Common myeloid progenitor, CD34-positive (primary cell): ENCODE measurements around the gene FOS.

ENCODE experiments used
- CTCF ChIA-PET: fragments of 350-600 bp; sonication (Branson Sonifier 250); formaldehyde crosslinking; loops from one replicate; lab custom pipeline; 2021; ENCODE audit warnings: antibody characterized with exemption; lab: Charles Lee
- POLR2A ChIA-PET: fragments of 350-600 bp; sonication (Branson Sonifier 250); formaldehyde crosslinking; loops from one replicate; lab custom pipeline; 2021; ENCODE audit warnings: antibody characterized with exemption; lab: Charles Lee
- DNase-seq, 3 donors: peaks; one replicate each; pipeline versions ENCODE4 v3.0.0 to v3.0.0-alpha.2; 2013
- H3K27ac ChIP-seq, 2 experiments: 1 replicate in 1 of 2; 2 replicates in 1 of 2; pipeline ENCODE4 v1.7.0; 2013; ENCODE audit warnings: inconsistent platforms in 2 of 2, low read length in 2 of 2, mild to moderate bottlenecking in 2 of 2, low read depth in 1 of 2, moderate library complexity in 1 of 2; ENCODE audit not compliant: severe bottlenecking in 2 of 2, insufficient read depth in 1 of 2, poor library complexity in 1 of 2
- H3K27me3 ChIP-seq, 5 experiments: replicated peaks in 2 of 5; 1 replicate in 3 of 5; 2 replicates in 2 of 5; pipeline versions ENCODE4 v1.6.1 to v1.7.0; 2013; ENCODE audit warnings: low read length in 4 of 5, mild to moderate bottlenecking in 2 of 5, moderate library complexity in 2 of 5, inconsistent platforms in 1 of 5; ENCODE audit not compliant: insufficient read depth in 5 of 5, control insufficient read depth in 4 of 5
- H3K36me3 ChIP-seq, 4 experiments: 1 replicate in 2 of 4; 2 replicates in 2 of 4; pipeline versions ENCODE4 v1.6.1 to v1.7.0; 2013; ENCODE audit warnings: low read length in 3 of 4, control low read depth in 1 of 4, mild to moderate bottlenecking in 1 of 4; ENCODE audit not compliant: control insufficient read depth in 4 of 4, insufficient read depth in 4 of 4
- H3K4me1 ChIP-seq, 4 experiments: 1 replicate in 3 of 4; 2 replicates in 1 of 4; pipeline versions ENCODE4 v1.6.1 to v1.7.1; 2013; ENCODE audit warnings: low read length in 3 of 4, mild to moderate bottlenecking in 3 of 4, control low read depth in 1 of 4, inconsistent platforms in 1 of 4, moderate library complexity in 1 of 4; ENCODE audit not compliant: control insufficient read depth in 4 of 4, insufficient read depth in 4 of 4; ENCODE audit errors: control extremely low read depth in 1 of 4
- H3K4me3 ChIP-seq, 7 experiments: 1 replicate in 4 of 7; 2 replicates in 3 of 7; pipeline versions ENCODE4 v1.5.1 to v1.7.0; 2013; ENCODE audit warnings: mild to moderate bottlenecking in 7 of 7, low read length in 6 of 7, moderate library complexity in 6 of 7, inconsistent platforms in 2 of 7, low read depth in 2 of 7, control low read depth in 1 of 7; ENCODE audit not compliant: insufficient read depth in 4 of 7, control insufficient read depth in 1 of 7; ENCODE audit errors: extremely low read depth in 1 of 7
- H3K9me3 ChIP-seq, 5 experiments: 1 replicate in 4 of 5; 2 replicates in 1 of 5; pipeline versions ENCODE4 v1.6.1 to v1.7.1; 2013; ENCODE audit warnings: low read length in 4 of 5, mild to moderate bottlenecking in 2 of 5, inconsistent platforms in 1 of 5, low read depth in 1 of 5, moderate library complexity in 1 of 5; ENCODE audit not compliant: control insufficient read depth in 4 of 5, insufficient read depth in 2 of 5; ENCODE audit errors: control extremely low read depth in 1 of 5
- WGBS: methylation state at CpG from one replicate; pipeline ENCODE4 v1.1.5; 2013; ENCODE audit not compliant: insufficient coverage; 5-methylcytosine and 5-hydroxymethylcytosine counted together

Gene FOS

GRCh38 chr14:75310295-75311111, 31.9 kb downstream of the FOS start:
- DNase-seq, result peak in 1 of 3 donors; percentile 46
- CTCF ChIA-PET, result interaction anchor here (0.7 to 13.5 kb wide), 13 partner anchors 9 to 286 kb away, joined by 3 to 210 read pairs (median 6); partner anchors contain the start of genes JDP2 and NEK9
- Histone ChIP-seq H3K36me3 (no peaks in the 10 kb centered on the region), H3K4me1 (peaks cover 2 to 20% (median 14%) of the 10 kb centered on the region in 4 experiments), H3K27ac (no peak overlapping the region), H3K9me3 (no peaks in the 10 kb centered on the region), H3K27me3 (no peaks in the 10 kb centered on the region), H3K4me3 (no peak overlapping the region)
- 100% methylated on average over 6 of the region's 13 CpGs for WGBS
- POLR2A ChIA-PET, result interaction anchor here (0.6 kb wide), 1 partner anchor 260 kb away, joined by 3 read pairs; no protein-coding TSS in a partner anchor

GRCh38 chr14:75311356-75311755, 32.7 kb downstream of the FOS start:
- Histone ChIP-seq H3K36me3 (no peaks in the 10 kb centered on the region), H3K4me3 (no peak overlapping the region), H3K27ac (no peak overlapping the region), H3K4me1 (peaks cover 2 to 26% (median 16%) of the 10 kb centered on the region in 4 experiments), H3K9me3 (no peaks in the 10 kb centered on the region), H3K27me3 (no peaks in the 10 kb centered on the region)
- ChIA-PET CTCF (interaction anchor here (0.7 to 1.4 kb wide), 6 partner anchors 10 to 250 kb away, joined by 3 to 6 read pairs (median 4); no protein-coding TSS in a partner anchor), POLR2A (interaction anchor here (0.6 kb wide), 1 partner anchor 259 kb away, joined by 3 read pairs; no protein-coding TSS in a partner anchor)
- 89% methylated on average over 4 of the region's 4 CpGs for WGBS
- no peak for DNase-seq

GRCh38 chr14:75312341-75312740, 33.7 kb downstream of the FOS start:
- Histone ChIP-seq H3K27me3 (no peaks in the 10 kb centered on the region), H3K9me3 (no peaks in the 10 kb centered on the region), H3K27ac (no peak overlapping the region), H3K36me3 (no peaks in the 10 kb centered on the region), H3K4me1 (peaks cover 2 to 27% (median 16%) of the 10 kb centered on the region in 4 experiments), H3K4me3 (no peak overlapping the region)
- POLR2A ChIA-PET, result no interaction called here
- WGBS, result 100% methylated on average over 2 of the region's 4 CpGs
- DNase-seq, result no peak
- CTCF ChIA-PET, result interaction anchor here (0.9 to 1.4 kb wide), 3 partner anchors 123 to 177 kb away, joined by 3 to 4 read pairs (median 3); no protein-coding TSS in a partner anchor

GRCh38 chr14:75313294-75313693, 34.7 kb downstream of the FOS start:
- Histone ChIP-seq H3K27ac (no peak overlapping the region), H3K4me3 (no peak overlapping the region), H3K27me3 (no peaks in the 10 kb centered on the region), H3K9me3 (no peaks in the 10 kb centered on the region), H3K4me1 (peaks cover 2 to 23% (median 18%) of the 10 kb centered on the region in 4 experiments), H3K36me3 (no peaks in the 10 kb centered on the region)
- ChIA-PET CTCF (interaction anchor here (0.7 to 1.3 kb wide), 5 partner anchors 9 to 174 kb away, joined by 3 to 4 read pairs (median 3); no protein-coding TSS in a partner anchor), POLR2A (no interaction called here)
- 93% methylated on average over 3 of the region's 5 CpGs for WGBS
- peak in 1 of 3 donors; percentile 53 for DNase-seq

- POLR2A ChIA-PET, result interaction anchor here (0.6 to 0.7 kb wide), 3 partner anchors 76 to 183 kb away, joined by 3 read pairs; no protein-coding TSS in a partner anchor
- Histone ChIP-seq H3K9me3 (no peaks in the 10 kb centered on the region), H3K4me1 (peaks cover 2 to 29% (median 18%) of the 10 kb centered on the region in 4 experiments), H3K27me3 (no peaks in the 10 kb centered on the region), H3K36me3 (no peaks in the 10 kb centered on the region), H3K4me3 (peak overlapping the region in 1 of 7 experiments; percentile 50), H3K27ac (no peak overlapping the region)
- DNase-seq, result peak; percentile 45 to 65 (median 60)
- CTCF ChIA-PET, result interaction anchor here (0.5 to 1.8 kb wide), 7 partner anchors 10 to 342 kb away, joined by 3 to 9 read pairs (median 3); partner anchors contain the start of gene JDP2
- 2% methylated on average over 4 of the region's 4 CpGs for WGBS
These were observed 36.5 kb downstream of the FOS start for GRCh38 chr14:75315144-75315543.

GRCh38 chr14:75317148-75317547, 38.5 kb downstream of the FOS start:
- Histone ChIP-seq H3K4me3 (no peak overlapping the region), H3K27me3 (no peaks in the 10 kb centered on the region), H3K27ac (no peak overlapping the region), H3K4me1 (peaks cover 2 to 25% (median 18%) of the 10 kb centered on the region in 4 experiments), H3K36me3 (no peaks in the 10 kb centered on the region), H3K9me3 (no peaks in the 10 kb centered on the region)
- 51% methylated on average over 2 of the region's 4 CpGs for WGBS
- CTCF ChIA-PET, result interaction anchor here (0.6 to 1.3 kb wide), 2 partner anchors 49 to 97 kb away, joined by 3 to 4 read pairs; no protein-coding TSS in a partner anchor
- DNase-seq, result no peak
- POLR2A ChIA-PET, result interaction anchor here (0.6 kb wide), 1 partner anchor 86 kb away, joined by 3 read pairs; no protein-coding TSS in a partner anchor
